ENCODE measurements around the gene SMCO2. TPM values are rescaled to one million over a fixed set of nuclear protein-coding genes. Genes with fewer than 3 reads are reported as not detected.

SMCO2 gene
- total RNA-seq, 3 donors from 2014 or later = not detected

- no peak for ATAC-seq
- no peak overlapping the region for H3K4me3 ChIP-seq
- no peak for DNase-seq
- no peaks in the 10 kb centered on the region for H3K4me1 ChIP-seq (ENCODE audit: low read depth)
- TF ChIP-seq CTCF (IDR thresholded peaks at IDR 0.05) = no peak
- intact Hi-C loops (cut with DNase I, micrococcal nuclease) = no loop called here
- H3K36me3 ChIP-seq (ENCODE audit: low read depth) = no peaks in the 10 kb centered on the region
- H3K9me3 ChIP-seq = no peaks in the 10 kb centered on the region
Measured at GRCh38 chr12:27534060-27534764, 87.7 kb downstream of the SMCO2 start.

- no peaks in the 10 kb centered on the region for H3K36me3 ChIP-seq (ENCODE audit: low read depth)
- intact Hi-C loops (cut with DNase I, micrococcal nuclease) = no loop called here
- ATAC-seq = no peak
Measured at GRCh38 chr12:27534765-27535161, 88.2 kb downstream of the SMCO2 start.

GRCh38 chr12:27535318-27535717 is 88.8 kb downstream of the SMCO2 start:
- Histone ChIP-seq H3K4me1 (ENCODE audit: low read depth) (no peaks in the 10 kb centered on the region), H3K4me3 (no peak overlapping the region), H3K36me3 (ENCODE audit: low read depth) (no peaks in the 10 kb centered on the region), H3K9me3 (no peaks in the 10 kb centered on the region)
- no peak for TF ChIP-seq CTCF (IDR thresholded peaks at IDR 0.05)
- intact Hi-C loops (cut with DNase I, micrococcal nuclease) = no loop called here
- DNase-seq (no peak), ATAC-seq (no peak)

More at GRCh38 chr12:27534765-27535161, 88.2 kb downstream of the SMCO2 start:
- DNase-seq = no peak
- H3K9me3 ChIP-seq = no peaks in the 10 kb centered on the region
- no peak for TF ChIP-seq CTCF (IDR thresholded peaks at IDR 0.05)
- H3K4me1 ChIP-seq (ENCODE audit: low read depth) = no peaks in the 10 kb centered on the region
- no peak overlapping the region for H3K4me3 ChIP-seq

GRCh38 chr12:27537855-27538675 is 91.5 kb downstream of the SMCO2 start:
- Histone ChIP-seq H3K36me3 (ENCODE audit: low read depth) (no peaks in the 10 kb centered on the region), H3K9me3 (no peaks in the 10 kb centered on the region), H3K4me1 (ENCODE audit: low read depth) (no peaks in the 10 kb centered on the region), H3K4me3 (no peak overlapping the region)
- DNase-seq = no peak
- intact Hi-C loops (cut with DNase I, micrococcal nuclease) = no loop called here
- ATAC-seq = no peak
- no peak for TF ChIP-seq CTCF (IDR thresholded peaks at IDR 0.05)

GRCh38 chr12:27539191-27539631 is 92.7 kb downstream of the SMCO2 start:
- intact Hi-C loops (cut with DNase I, micrococcal nuclease) = no loop called here
- no peaks in the 10 kb centered on the region for H3K9me3 ChIP-seq
- no peak for ATAC-seq
- no peak overlapping the region for H3K4me3 ChIP-seq
- DNase-seq = no peak
- TF ChIP-seq CTCF (IDR thresholded peaks at IDR 0.05) = no peak
- no peaks in the 10 kb centered on the region for H3K36me3 ChIP-seq (ENCODE audit: low read depth)
- no peaks in the 10 kb centered on the region for H3K4me1 ChIP-seq (ENCODE audit: low read depth)

All from mucosa of descending colon (tissue), 3 donors.